GM21619 (cell line): ENCODE measurements around the gene CDCP1.

Source experiments
- ATAC-seq: cut with Tn5 transposase; IDR thresholded peaks from one replicate; pipeline ENCODE4 v1.9.1; 2021; ENCODE audit not compliant: unreplicated experiment

CDCP1 gene

GRCh38 chr3:45145681-45146614, at the start of gene CDCP1:
CDCP1 (minus strand) TSS chr3:45146378; CDS start chr3:45146287, 91 bp downstream.
- ATAC-seq, result no peak

DNA sequence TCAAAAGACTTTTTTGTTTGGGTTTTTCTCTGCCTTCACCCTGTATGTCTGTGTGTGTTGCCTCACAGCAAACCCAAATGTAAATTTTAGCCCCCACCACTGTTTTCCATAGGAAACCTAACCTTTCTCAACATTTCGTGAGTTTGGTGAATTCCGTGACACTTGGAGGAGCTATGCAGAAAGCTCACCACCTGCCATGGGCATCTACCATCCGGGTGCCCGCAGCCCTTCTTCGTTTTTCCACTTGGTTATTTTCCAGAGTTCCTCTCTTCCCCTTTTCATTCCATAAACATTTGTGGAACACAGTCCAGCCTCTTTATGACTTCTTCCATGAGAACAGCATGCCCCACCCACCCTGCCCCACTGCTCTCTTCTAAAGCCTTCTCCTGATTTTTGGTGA, 48.6 kb upstream of the CDCP1 start:
- no peak for ATAC-seq

GRCh38 chr3:45191924-45192417, 45.8 kb upstream of the CDCP1 start:
- no peak for ATAC-seq

GRCh38 chr3:45191424-45191823, 45.2 kb upstream of the CDCP1 start:
- ATAC-seq, result no peak

DNA sequence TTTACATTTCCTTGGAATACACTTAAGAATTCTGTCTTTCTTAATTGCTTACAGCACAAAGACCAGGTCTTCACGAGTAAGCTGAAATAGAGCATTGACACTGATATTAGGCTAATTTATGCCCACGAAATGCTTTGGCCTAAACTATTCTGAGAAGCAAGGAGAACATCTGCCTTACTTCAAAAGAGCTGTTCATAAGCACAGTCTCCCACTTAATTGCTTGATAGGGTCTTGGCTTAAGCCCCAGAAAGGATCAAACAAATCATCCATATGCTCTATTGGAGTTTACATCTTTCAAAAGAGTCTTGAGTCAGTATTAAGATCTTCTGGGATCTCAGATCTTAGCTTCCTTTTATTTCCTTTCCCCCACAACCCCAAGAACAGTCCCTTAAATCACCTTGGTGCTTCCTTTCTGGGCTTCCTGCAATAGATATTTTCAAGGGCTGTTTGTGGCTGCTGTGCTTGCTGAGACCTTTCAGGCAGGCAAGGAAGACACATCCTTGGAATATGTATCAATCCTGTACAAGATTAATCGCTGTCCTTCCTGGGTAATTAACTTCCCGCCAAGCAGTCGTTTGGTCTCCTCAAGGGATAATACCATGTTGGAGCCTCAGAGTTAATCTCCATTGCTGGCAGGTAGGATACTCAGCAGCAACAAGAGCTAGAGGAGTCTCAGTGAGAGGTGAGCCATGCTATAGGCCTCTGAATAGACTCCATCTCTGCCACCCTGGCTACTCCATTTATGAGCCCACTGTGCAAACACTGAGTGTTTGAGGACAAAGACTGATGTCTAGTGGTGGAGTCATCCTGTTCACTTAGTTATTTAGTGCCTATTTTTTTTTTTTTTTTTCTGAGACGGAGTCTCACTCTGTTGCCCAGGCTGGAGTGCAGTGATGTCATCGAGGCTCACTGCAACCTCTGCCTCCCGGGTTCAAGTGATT, 42.8 kb upstream of the CDCP1 start:
- ATAC-seq, result no peak

GRCh38 chr3:45187694-45188141, 41.5 kb upstream of the CDCP1 start:
- peak; percentile 70 for ATAC-seq

GRCh38 chr3:45186871-45187270, 40.7 kb upstream of the CDCP1 start:
- no peak for ATAC-seq

GRCh38 chr3:45185461-45185860, 39.3 kb upstream of the CDCP1 start:
- no peak for ATAC-seq

GRCh38 chr3:45185052-45185451, 38.9 kb upstream of the CDCP1 start:
- ATAC-seq, result no peak

- ATAC-seq, result no peak
Observed at GRCh38 chr3:45183872-45184262, 37.7 kb upstream of the CDCP1 start.

- no peak for ATAC-seq
Observed at GRCh38 chr3:45182915-45183871, 37.0 kb upstream of the CDCP1 start.

DNA sequence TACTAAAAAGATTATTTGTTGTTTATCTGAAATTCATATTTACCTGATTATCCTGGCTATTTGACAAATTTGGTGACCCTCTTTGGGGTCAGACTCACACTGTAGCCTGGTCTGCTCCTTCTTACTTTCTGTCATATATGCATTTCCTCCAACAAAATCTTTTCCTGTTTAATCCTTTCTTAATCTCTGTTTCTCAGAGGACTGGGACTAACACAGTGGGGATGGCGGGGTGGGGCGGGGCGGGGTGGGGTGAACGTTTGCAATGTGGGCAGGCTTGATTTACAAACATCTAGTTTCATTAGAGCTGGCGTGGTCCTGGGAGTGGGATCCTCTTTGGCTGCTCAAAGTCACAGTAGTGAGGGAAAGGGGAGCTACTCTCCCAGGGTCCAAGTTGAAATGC, 35.3 kb upstream of the CDCP1 start:
- no peak for ATAC-seq

GRCh38 chr3:45180899-45181298, 34.7 kb upstream of the CDCP1 start:
- no peak for ATAC-seq

DNA sequence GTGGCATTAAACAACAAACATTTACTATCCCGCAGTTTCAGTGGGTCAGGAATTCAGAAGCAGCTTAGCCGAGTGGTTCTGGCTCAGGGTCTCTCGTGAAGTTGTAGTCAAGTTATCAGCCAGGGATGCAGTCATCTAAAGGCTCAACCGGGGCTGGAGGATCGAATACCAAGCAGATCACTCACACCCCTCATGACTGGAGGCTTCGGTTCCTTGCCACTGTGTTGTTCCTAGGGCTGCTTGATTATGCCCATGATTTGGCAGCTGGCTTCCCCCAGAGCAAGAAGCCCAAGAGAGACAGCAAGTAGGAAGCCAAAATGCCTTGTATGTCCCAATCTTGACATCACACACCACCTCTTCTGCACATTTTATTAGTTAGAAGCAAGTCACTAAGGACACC, 33.9 kb upstream of the CDCP1 start:
- ATAC-seq, result no peak

GRCh38 chr3:45179163-45179562, 33.0 kb upstream of the CDCP1 start:
- ATAC-seq, result no peak

- ATAC-seq, result no peak
Observed at GRCh38 chr3:45178183-45179023, 32.2 kb upstream of the CDCP1 start.

DNA sequence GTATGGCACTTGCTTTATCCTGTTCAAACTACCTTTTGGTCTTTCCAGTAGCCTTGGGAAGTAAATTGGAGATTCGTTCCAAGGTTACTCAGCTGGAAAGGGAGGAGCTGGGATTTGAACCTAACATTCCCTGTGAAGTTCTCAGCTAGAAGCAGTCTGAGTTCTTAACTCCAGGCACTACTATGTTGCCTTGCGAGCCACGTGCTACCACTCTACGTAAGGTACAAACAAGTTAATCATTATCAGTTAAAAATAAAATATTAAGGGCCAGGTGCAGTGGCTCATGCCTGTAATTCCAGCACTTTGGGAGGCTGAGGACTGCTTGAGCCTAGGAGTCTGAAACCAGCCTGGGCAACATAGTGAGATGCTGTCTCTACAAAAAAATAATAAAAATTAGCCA, 30.7 kb upstream of the CDCP1 start:
- no peak for ATAC-seq

DNA sequence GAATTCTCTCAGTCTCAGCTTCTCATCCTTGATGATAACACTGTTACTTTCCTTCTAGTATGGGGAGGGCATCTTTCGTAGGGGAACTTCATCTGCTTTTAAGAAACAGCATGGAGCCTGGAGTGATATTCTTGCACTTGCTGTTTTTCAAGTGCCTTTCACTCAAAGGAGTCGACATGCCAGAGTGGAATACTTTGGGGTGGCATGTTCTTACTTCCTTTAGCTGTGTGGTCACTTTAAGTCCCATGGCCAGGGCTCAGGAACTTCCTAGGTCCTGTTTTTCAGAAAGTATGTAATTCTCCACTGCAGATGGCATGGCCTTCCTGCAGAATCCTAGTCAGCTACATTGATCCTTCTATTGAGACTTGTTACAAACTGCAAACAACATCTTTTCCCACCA, 28.1 kb upstream of the CDCP1 start:
- no peak for ATAC-seq

DNA sequence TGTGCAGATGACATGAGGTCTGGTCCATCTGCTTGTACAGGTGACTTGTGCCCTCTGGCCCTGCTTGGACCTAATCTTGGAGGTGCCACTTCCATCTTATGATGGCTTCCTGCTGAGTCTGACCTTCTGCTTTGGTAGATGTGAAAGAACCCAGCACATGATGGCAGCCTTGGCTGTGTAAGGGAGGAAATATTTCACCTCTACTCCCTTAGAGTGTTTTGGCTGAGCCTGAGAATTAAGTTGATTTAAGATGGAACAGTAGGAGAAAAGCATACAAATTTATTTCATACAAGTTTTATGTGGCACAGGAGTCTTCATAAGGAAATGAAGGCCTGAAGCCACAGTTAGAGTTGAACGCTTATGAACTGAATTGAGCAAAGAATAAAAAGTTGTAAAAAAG, 27.6 kb upstream of the CDCP1 start:
- ATAC-seq, result no peak
